ENCODE results near the gene FRMD3. TPM values are rescaled to one million over a fixed set of nuclear protein-coding genes. Genes with fewer than 3 reads are reported as not detected.

FRMD3 gene
- total RNA-seq, 1 donor from 2014 or later, result 8.0 TPM

GRCh38 chr9:83560169-83560826 lies 22.1 kb upstream of the FRMD3 start:
- H3K9me3 Mint-ChIP-seq, result no peaks in the 10 kb centered on the region
- DNase-seq (ENCODE audit: extremely low spot score, unreplicated experiment), result no peak
- TF ChIP-seq CTCF (conservative IDR thresholded peaks at IDR 0.05), result no peak
- no peaks in the 10 kb centered on the region for H3K4me1 Mint-ChIP-seq (ENCODE audit: unreplicated experiment)
- no peaks in the 10 kb centered on the region for H3K36me3 Mint-ChIP-seq
- H3K4me3 Mint-ChIP-seq, result no peak overlapping the region
- peaks cover 4% of the 10 kb centered on the region for H3K27me3 Mint-ChIP-seq
- H3K27ac Mint-ChIP-seq, result no peak overlapping the region

DNA sequence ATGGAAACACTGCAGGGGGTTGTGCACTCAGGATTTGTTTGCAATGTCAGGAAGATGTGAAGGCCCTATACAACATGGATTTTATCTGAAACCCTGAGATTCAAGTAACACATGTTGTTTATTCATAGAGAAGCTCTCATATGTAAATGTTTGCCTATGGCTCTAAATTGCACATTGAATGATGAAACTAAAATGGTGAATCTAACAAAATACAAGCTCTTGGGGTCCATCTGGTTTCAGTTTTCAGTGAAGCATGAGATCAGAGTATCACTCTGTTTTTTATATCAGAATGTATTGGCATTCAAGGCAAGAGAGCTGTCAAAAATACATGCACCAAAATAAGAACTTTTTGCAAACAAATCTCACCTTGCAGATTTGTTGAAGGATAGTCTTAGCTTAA lies 19.6 kb upstream of the FRMD3 start:
- no peaks in the 10 kb centered on the region for H3K27me3 Mint-ChIP-seq
- TF ChIP-seq CTCF (conservative IDR thresholded peaks at IDR 0.05), result no peak
- H3K27ac Mint-ChIP-seq, result no peak overlapping the region
- peaks cover 9% of the 10 kb centered on the region for H3K9me3 Mint-ChIP-seq
- no peak overlapping the region for H3K4me3 Mint-ChIP-seq
- no peaks in the 10 kb centered on the region for H3K36me3 Mint-ChIP-seq
- no peak for DNase-seq (ENCODE audit: extremely low spot score, unreplicated experiment)
- no peaks in the 10 kb centered on the region for H3K4me1 Mint-ChIP-seq (ENCODE audit: unreplicated experiment)

DNA sequence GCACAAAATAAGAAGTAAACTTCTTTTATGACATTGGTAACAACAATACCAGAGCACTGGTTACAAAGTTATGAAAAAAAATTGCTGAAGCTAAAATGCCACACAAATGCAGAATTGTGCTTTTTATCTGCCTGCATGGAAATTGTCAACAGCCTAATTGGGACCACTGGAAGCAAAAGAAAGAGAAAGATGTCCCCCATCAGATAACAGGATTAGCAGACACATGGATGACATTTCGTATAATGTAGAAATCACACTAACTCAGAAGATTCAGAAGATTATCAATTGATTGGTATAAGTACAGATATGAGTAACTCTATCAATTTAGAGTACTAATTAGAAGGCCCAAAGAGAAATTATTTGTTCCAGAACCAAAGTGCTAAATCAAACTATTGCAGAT lies 19.1 kb upstream of the FRMD3 start:
- H3K4me1 Mint-ChIP-seq (ENCODE audit: unreplicated experiment), result no peaks in the 10 kb centered on the region
- no peak overlapping the region for H3K4me3 Mint-ChIP-seq
- H3K27me3 Mint-ChIP-seq, result peaks cover 3% of the 10 kb centered on the region

DNA sequence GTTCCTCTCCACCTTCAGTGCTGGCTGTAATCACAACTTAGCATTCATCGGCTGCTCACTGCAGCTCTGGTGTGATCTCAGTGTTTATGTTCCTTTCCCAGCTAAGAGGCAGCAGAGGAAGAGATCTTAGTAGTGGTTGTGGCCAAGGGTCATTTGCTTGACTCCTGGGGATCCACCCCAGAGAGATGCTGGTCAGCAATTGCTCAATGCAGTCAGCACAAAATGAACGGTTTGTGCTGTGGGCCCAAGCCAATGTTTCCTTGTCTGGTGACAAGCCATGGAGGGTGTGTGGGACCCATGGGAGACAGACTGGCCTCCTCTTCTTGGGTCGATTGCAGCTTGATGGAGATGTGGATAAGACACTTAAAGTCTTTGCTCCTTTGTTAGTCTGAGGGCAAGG lies 16.1 kb upstream of the FRMD3 start:
- Mint-ChIP-seq H3K36me3 (peaks cover 3% of the 10 kb centered on the region), H3K9me3 (peaks cover 16% of the 10 kb centered on the region), H3K4me3 (no peak overlapping the region), H3K27me3 (peaks cover 14% of the 10 kb centered on the region), H3K4me1 (ENCODE audit: unreplicated experiment) (no peaks in the 10 kb centered on the region), H3K27ac (no peak overlapping the region)
- DNase-seq (ENCODE audit: extremely low spot score, unreplicated experiment), result no peak
- TF ChIP-seq CTCF (conservative IDR thresholded peaks at IDR 0.05), result no peak

More for the DNA sequence above, 19.1 kb upstream of the FRMD3 start:
- DNase-seq (ENCODE audit: extremely low spot score, unreplicated experiment), result no peak
- Mint-ChIP-seq H3K27ac (no peak overlapping the region), H3K36me3 (peaks cover under 1% of the 10 kb centered on the region), H3K9me3 (peaks cover 13% of the 10 kb centered on the region)
- no peak for TF ChIP-seq CTCF (conservative IDR thresholded peaks at IDR 0.05)

GRCh38 chr9:83544002-83544698 lies 5.9 kb upstream of the FRMD3 start:
- no peak overlapping the region for H3K27ac Mint-ChIP-seq
- H3K9me3 Mint-ChIP-seq, result no peaks in the 10 kb centered on the region
- H3K4me1 Mint-ChIP-seq (ENCODE audit: unreplicated experiment), result peaks cover 1% of the 10 kb centered on the region
- peak; percentile 78 for TF ChIP-seq CTCF (conservative IDR thresholded peaks at IDR 0.05)
- no peak for DNase-seq (ENCODE audit: extremely low spot score, unreplicated experiment)
- H3K27me3 Mint-ChIP-seq, result peaks cover 20% of the 10 kb centered on the region
- no peak overlapping the region for H3K4me3 Mint-ChIP-seq
- no peaks in the 10 kb centered on the region for H3K36me3 Mint-ChIP-seq
